HS-5 (cell line): ENCODE data around the gene ERC1.
"Not testable (repeated sequence)": the region's sequence is repeated elsewhere in the genome, so short reads cannot be mapped to it uniquely, and the experiment has no call there.

Experiments used
- DNase-seq: peaks from one replicate; pipeline ENCODE4 v3.0.0-alpha.2; 2012; ENCODE audit warnings: low read depth

ERC1 gene

DNA sequence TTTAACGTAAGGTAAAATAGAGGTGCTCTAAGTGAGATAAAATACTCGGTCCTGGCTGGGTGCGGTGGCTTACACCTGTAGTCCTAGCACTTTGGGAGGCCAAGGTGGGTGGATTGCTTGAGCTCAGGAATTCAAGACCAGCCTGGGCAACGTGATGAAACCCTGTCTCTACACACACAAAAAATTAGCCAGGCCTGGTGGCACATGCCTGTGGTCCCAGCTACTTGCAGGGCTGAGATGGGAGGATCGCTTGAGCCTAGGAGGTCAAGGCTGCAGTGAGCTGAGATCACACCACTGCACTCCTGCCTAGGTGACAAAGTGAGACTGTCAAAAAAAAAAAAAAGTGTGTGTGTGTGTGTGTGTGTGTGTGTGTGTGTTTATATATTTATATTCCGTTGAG is 364.8 kb downstream of the ERC1 start:
- DNase-seq = not testable (repeated sequence)

DNA sequence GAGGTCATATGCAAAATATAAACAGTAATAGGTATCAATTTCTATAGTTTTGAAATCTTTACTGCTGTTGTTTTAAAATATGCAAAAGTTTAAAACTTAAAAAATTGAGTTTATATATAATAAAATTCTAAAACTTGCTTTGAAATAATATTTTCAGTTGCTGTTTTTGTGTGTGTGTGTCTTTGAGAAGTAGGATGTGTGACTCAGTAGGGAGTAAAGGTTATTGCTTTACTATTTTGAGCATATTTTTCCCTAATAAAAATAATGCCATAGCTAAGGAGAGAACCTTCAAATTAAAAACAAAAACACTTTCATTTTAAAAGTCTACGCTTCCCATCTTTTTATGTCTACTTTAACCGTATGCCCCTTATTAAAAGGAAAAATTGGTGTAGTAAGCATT is 365.3 kb downstream of the ERC1 start:
- no peak for DNase-seq

DNA sequence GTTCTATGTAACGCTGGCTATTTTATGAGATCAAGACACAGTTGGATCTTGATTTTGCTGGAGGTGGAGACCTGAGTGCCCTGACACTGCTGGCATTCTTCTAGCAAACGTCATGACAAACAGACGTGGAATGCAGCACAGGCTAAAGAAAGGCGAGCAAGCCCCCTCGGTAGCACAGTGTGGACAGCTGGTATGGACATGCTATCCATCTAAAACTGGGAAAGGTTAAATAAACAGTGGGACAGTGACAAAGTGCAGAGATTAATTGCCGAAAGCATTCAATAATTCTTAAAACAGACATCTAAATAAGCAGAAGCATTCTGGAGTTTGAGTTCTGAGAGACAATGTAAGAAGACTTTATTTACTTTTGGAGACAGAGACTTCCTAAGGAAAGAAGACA is 366.1 kb downstream of the ERC1 start:
- no peak for DNase-seq

DNA sequence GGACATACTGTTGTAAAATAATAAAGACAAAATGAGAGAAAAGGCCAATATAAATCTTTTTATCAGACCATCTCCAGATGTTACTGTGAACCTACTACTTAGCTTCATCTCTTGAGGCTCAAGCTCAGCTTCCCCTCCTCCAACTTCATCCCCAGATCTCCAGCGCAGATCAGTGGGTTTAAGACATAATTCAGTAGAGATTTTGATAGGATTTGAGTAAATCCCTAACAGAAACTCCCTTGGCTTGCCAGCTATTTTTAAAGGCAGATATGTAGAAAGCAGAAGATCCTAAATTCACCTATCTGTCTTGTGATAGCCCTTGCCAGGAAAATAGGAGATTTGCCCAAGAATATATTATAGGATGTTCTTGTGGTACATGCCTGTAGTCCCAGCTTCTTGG is 366.7 kb downstream of the ERC1 start:
- DNase-seq = no peak

DNA sequence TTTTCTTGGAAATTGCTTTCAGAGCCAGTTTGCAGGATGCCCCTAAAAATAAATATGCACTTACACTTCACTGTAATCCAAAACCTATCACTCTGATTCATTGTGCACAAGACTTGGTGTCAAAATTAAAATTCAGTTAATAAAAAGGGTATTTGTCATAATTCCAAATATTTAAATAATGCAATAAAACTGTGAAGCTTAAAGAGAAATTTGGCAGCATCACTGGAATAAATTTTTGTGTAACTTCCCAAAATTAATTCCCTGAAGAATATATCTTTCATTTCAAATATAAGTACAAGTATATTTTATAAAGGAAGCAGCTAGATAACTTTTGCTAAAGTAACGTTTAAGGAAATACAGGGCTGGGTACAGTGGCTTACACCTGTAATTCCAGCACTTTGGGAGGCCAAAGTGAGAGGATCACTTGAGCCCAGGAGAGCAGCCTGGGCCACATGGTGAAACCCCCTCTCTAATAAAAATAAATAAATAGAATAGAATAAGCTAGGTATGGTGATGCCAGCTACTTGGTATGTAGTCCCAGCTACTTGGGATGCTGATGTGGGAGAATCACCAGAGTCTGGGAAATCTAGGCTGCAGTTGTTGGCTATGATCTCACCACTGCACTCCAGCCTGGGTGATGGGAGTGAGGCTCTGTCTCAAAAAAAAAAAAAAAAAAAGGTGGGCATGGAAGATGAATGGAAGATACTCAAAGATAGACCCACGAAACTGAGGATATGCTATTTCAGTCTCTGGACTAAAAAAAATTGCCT is 369.6 kb downstream of the ERC1 start:
- DNase-seq = peak; percentile 76

DNA sequence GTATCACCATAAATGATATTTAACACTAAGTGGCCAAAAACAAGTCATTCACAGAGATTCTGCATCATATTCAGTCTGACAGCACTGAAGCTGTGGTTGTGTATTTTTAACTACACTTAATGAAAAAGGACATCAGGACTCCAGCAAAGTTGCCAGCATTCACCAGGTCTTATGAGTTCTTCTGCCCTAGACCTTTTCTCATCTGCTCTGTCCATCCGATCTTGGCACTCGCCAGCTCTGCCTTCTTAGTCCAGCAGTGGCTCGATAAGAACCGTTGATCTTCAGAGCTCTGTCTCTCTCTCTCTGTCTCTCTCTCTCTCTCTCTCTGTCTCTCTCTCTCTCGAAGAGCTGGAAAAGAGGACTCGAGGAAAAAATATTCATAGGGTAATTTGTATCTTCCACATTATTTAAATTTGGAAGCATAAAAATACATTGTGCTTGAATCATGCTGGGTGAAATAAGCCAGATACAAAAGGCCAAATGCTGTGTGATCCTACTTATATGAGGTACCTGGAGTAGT is 371.2 kb downstream of the ERC1 start:
- no peak for DNase-seq

DNA sequence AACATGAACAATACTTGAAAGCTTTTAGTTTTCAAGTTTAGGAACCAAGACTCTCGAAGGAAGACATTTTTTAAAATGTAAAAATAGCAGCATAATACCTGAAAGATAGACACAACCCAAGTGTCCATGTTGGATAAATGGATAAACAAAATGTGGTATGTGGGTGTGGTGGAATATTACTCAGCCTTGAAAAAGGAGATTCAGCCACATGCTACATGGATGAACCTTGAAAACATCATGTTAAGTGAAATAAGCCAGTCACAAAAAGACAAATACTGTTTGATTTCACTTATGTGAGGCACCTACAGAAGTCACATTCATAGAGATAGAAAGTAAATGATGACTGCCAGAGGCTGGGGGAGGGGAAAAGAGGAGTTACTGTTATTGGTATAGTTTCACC is 374.7 kb downstream of the ERC1 start:
- DNase-seq = no peak

DNA sequence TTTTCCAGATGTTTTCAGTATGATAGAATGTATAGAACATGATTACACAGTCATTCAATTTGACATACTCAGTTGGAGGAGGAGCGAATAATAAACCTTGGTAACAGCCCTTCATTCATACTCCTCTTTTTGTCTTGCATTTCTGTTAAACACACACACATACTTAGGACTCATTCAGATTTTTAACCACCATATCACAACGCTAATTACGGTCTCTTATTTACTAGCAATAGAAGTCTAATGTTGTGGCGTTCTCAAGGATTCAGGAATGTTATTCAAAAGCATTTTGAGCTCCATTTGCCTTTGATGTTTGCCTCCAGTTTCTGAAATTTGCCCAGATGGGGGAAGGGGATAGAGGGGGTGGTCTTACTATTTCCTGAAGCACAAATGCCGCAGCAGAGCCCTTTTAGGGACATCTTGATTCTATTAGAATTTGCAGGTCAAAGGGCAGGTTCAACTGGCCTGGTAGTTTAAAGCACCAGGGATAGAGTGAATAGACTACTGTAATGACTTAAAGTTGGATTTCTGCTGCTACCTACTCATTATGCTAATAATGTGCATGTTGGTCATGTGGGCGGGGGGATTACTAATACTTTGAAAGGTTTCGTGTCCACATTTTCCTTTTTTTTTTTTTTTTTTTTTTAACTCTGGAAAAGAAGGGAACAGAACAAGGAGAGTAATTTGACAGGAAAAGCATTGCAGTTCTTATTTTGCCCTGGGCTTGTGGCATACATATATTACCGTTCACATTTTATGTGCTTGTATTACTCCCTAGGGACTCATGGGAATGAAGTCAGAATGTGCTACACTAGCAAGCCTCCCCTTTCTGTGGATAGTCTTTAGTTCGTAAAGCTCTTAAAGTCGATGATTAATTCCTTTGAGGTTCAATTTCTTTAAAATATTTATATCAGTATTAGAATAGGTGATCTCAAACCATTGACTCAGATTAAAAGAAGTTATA is 376.6 kb downstream of the ERC1 start:
- DNase-seq = no peak

DNA sequence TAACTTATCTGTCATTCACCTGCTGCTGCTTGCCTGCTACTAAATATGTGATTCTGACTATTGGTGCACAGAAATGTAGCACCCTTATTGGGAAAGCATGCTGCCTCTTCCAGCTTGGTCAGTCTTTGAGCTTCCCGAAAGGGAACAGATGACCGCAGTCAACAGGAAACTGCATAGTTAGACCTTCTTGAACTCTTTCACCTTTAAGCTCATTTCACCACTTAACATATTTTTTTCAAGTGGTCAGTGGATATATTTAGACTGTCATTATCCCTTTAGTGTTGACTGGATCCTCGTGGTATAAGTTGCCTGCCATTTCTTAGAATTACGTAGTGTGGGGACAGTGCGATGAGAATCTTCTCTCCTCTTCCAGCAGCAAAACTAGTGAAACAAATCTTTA is 378.4 kb downstream of the ERC1 start:
- no peak for DNase-seq

DNA sequence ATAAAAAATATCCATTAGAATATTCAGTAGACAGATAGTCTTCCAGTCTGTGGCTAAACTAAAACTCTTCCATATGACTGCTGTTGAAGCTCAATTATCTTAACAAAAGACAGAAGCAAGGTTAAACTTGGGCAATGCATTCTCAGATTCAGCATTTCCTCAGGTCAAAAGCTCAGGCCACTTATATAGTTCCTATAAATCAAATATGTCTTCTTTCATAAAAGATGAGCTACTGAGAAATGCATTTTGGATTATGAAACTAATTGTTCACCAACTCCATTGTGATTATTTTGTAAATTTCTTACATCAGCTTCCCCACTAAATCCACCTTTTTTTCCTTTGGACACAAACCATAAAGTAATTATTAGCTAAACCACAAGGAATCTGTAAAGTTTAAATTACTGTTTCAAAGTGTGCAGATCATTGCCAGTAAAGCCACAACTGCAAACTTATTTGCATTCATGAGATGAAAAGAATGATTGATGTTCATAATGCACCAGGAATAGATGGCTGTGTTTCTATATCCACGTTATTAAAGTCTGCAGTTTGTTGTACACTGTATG is 379.0 kb downstream of the ERC1 start:
- no peak for DNase-seq

DNA sequence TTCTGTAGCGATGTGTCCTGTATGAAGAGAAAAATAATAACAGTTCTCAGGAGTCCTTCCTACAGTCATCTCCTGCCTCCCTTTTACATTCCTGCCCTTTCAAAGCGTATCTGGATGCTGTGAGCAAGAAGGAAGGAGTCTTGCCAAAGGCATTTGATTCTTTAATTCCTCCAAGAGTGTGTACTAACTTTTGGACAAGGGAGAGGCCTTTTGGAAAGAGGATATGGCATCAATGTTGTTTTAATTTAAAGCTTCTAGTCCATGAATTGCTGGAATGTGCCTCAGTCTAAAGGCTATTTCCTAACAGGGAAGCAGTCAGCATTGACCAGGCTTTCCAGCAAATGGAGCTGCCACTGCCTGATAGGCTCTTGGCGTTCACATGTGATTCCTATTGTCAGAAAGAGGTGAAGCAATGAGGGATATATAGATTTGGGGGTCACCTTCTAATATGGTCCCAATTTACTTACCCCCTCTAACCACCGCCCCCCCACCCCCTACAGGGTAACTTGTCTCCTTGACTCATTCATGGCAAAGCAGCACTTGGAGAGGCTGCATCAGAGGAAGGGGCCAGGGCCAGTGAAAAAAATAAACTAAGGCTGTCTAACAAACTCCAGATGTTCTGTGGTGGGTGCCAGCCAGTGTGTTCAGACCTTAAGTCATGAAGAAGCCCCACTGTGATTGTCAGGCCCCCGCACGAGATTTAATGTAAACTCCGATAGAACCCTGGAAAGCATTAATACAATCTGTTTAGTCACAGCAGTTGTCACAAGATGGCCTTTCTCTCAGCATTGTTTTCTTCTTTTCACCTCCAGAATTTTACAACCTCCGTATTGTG is 383.1 kb downstream of the ERC1 start:
- peak; percentile 57 for DNase-seq

DNA sequence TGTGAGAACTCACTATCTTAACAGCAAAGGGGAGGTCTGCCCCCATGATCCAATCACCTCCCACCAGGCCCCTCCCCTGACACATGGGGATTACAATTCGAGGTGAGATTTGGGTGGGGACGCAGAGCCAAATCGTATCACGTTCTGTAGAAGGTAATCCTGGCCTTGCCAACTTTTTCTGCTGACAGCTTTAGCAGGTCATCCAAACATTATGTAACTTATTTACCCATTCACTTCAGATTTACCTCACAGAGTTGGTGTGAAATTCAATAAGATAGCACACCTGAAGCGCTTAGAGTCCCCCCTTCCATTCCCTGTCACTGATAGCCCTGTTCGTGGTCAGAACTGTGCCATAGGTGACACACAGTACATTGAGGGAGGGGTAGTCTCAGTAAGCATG is 384.3 kb downstream of the ERC1 start:
- no peak for DNase-seq

DNA sequence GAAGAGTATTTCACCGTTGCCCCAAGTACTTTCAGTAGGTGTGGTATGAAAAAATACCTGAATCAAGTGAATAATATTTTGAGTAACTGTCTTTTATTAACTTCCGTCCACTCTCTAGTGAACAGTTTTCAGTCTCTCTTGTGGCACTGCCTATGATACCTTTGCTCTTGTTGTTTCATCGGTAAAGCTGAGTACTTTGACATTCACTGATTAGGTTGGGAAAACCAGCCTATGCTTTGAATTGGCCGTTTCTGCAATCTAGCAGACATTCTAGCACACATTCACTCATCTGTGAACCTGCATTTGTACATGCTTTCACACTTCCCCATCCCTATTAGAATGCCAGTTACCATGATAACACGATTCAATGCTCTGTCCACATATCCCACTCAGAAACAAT is 386.1 kb downstream of the ERC1 start:
- no peak for DNase-seq

DNA sequence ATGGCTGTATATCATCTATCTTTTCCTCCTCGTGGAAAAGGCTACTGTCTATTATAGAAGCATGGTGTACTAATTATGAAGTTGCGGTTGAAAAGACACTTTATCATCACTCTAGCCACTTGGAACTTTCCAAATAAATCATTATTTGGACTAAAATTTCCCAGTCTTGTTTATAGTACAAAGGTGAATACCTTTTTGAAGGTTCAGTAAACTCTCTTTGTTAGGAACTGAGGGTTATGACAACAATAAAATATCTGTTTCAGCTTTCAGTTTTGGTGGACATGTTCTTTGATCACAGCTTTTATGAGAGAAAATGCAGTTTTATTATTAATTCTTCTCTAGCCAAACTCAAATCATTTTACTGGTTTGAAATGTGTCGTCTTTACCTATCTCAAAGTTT is 386.7 kb downstream of the ERC1 start:
- DNase-seq = no peak

DNA sequence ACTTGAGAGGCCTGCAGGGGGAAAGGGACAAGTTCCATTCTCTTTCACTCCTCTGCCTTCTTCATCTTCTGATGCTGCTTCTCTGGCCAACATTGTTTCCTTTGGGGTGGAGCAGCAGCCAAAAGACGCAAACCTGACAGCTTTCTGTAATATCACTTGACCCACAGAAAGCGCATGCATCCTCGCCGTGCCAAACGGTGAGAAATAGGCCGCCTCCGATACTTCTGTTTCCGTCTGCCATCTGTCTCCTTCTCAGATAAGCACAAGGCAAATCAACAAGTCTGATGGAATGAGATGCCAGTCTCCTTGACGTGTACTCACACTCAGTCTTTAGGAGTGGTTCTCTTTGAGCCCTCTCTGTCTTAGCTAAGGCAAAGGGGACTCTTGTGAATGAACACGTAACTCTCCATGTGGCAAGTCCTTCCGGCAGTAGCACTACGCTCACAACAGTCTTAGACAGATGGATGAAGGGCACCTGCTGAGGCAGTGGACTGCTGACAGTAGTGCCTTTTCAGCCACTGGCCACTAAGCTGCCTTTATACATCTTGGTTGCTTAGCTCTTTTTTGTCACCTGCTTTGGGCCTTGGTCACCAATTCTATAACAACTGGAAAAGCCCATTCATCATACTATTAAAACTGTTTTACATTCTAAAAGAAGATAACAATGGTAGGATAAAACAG is 389.3 kb downstream of the ERC1 start:
- no peak for DNase-seq

DNA sequence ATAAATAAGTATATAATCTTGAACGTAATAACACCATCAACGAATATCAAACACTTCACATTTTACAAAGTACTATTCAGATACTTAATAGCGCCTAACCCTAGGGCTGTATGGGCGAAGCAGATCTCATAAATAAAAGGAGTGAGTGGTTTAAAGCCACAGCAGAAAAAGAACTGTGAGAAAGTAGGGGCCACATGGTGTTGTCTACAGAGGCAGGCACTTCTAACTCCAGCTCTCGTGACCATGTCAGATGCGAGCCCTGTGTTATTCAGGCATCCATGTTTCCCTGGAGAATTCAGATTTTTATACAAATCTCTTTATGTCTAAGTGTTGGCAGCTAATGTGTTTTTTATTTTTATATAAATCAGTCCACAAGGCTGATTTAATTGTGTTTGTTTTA is 391.1 kb downstream of the ERC1 start:
- no peak for DNase-seq

DNA sequence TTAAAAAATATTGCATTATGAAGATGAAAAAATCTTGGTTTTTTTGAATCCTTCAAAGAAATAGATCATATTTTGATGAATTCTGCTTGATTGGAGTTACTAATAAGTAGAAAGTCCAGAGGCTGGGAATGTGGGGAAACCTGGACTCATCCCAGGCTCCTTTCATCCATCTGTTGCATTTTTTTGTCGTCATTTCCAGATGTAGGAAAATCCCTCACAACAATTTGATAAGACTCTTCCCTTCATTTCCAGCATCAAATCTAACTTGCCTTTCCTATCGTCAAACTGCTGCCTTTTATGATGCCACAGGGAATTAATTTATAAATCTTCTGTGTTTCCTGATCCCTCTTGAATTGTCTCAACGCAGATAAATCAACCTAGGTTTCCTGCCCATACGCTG is 391.8 kb downstream of the ERC1 start:
- DNase-seq = no peak

DNA sequence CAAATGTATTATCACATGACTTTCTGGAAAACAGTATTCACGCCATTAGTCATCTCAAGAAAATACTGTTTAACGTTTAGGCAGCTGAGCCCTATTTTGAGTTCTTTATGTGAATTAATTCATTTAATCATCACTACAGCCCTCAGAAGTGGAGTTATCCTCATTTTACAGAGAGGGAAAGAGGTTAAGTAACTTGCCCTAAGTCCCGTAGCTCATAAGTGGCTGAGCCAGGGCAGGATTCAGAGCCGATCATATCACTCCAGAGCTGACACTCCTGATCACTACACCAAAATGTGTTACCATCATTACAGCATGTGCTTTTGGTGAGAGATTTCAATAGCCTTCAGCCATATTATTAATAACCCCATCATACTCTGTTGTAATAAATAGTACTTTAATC is 392.7 kb downstream of the ERC1 start:
- no peak for DNase-seq

DNA sequence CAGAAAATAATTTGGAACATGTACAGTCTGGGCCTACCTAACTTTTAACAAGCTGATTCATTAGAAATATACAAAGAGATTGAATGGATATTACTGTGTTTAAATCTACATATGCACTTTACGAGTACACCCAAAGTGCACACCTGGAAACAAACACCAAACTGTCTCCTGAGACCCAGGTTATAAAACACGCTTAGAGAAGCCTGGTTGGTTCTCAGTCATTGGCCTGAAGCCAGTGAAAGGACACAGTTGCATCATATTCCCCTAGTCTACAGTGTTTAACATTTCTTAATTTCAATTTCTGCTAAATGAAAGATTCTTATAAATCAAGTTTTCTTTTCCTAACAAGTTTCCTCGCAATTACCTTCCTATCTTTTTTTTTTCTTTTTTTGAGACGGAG is 393.9 kb downstream of the ERC1 start:
- DNase-seq = no peak

DNA sequence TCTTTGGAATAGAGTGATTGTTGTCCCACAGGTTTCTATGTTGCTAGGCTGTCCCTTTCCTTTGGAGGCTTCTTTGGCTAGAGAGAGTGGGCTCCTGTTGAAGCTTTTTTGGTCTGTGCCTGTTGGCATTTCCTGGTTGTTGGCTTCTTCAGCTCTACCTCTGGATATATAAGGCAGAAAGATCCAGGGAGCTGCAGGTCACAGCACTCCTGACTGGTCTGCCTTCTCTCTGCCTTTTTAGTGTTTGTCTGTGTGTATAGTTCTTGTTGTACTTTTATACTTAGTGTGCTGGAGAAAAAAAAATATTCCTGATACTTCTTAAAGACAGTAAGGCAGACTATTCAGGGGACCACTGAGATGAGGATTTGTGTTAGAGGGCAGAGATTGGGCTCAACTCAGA is 400.7 kb downstream of the ERC1 start:
- no peak for DNase-seq

DNA sequence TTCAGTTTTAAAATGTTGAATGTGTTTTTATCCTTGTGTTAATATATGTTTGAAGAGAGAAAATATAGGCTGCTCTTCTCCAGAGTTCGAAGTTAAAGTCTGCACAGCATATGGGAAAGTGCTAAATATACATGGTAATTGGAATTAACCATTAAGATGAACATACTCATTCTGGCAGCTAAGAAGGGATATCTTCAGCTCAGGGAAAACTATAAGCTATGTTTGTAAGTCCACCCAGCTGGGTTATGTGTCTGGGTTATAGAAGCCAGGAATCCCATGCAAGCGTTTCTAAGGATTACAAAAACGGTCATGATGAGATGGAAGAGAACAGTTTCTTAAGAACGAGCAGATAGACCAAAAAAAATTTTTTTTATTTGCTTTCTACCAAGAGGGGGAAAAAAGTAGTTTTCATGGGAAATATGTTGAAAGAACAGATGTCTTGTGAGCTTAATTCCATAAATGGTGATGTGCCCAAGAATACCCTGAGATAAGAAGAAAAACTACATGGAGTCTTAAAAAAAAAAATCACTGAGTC is 404.5 kb downstream of the ERC1 start:
- DNase-seq = no peak
